HepG2 (cell line): ENCODE measurements around the gene CDCA5. TPM values are rescaled to one million over a fixed set of nuclear protein-coding genes. Genes with fewer than 3 reads are reported as not detected.

Experiments used
- ATRX ChIP-seq: sonication (generic); formaldehyde crosslinking; IDR thresholded peaks from 2 replicates; pipeline ENCODE4 v1.4.0; 2020; ENCODE audit warnings: missing genetic modification reagents, borderline replicate concordance
- CREB3 ChIP-seq: sonication (generic); formaldehyde crosslinking; IDR thresholded peaks from 2 replicates; pipeline ENCODE4 v1.5.0; 2020; ENCODE audit warnings: missing genetic modification reagents
- MLLT10 ChIP-seq: sonication (generic); formaldehyde crosslinking; IDR thresholded peaks from 2 replicates; pipeline ENCODE4 v1.4.0; 2020; ENCODE audit warnings: missing genetic modification reagents
- NFKBIZ ChIP-seq: IDR thresholded peaks from 2 replicates; pipeline ENCODE4 v1.6.1; 2018; ENCODE audit warnings: missing genetic modification reagents, missing compliant biosample characterization
- TBX3 ChIP-seq: fragments of 450-650 bp; IDR thresholded peaks from 2 replicates; pipeline ENCODE4 v1.6.1; 2017; ENCODE audit warnings: antibody characterized with exemption, mild to moderate bottlenecking, inconsistent platforms, borderline replicate concordance
- THRA ChIP-seq: sonication (generic); formaldehyde crosslinking; IDR thresholded peaks from 2 replicates; pipeline ENCODE4 v1.4.0; 2020; ENCODE audit warnings: missing genetic modification reagents, borderline replicate concordance
- ZNF3 ChIP-seq: IDR thresholded peaks from 2 replicates; pipeline ENCODE4 v1.7.0; 2017; ENCODE audit warnings: inconsistent platforms
- ZNF383 ChIP-seq: sonication (generic); formaldehyde crosslinking; IDR thresholded peaks from 2 replicates; pipeline ENCODE4 v1.4.0; 2020; ENCODE audit warnings: missing genetic modification reagents, mild to moderate bottlenecking, borderline replicate concordance
- ZNF572 ChIP-seq: sonication (generic); formaldehyde crosslinking; IDR thresholded peaks from 2 replicates; pipeline ENCODE4 v1.5.1; 2020; ENCODE audit warnings: mild to moderate bottlenecking, missing genetic modification reagents
- ZNF770 ChIP-seq: sonication (generic); formaldehyde crosslinking; IDR thresholded peaks from 2 replicates; pipeline ENCODE4 v1.5.0; 2020; ENCODE audit warnings: mild to moderate bottlenecking, missing genetic modification reagents
- ZSCAN25 ChIP-seq: sonication (generic); formaldehyde crosslinking; IDR thresholded peaks from 2 replicates; pipeline ENCODE4 v1.8.0; 2022; ENCODE audit warnings: mild to moderate bottlenecking, missing genetic modification reagents
- ZSCAN29 ChIP-seq: sonication (generic); formaldehyde crosslinking; conservative IDR thresholded peaks from 2 replicates; pipeline ENCODE4 v1.4.0; 2020; ENCODE audit warnings: mild to moderate bottlenecking, missing genetic modification reagents
- polyA plus RNA-seq, 8 experiments: library from polyadenylated mRNA; depleted of rRNA in 3 of 8; stranded (reverse) in 7 of 8; unstranded in 1 of 8; fragments of >200 nt; fragmentation: Illumina TruSeq in 4 of 8; extraction: Trizol in 4 of 8; gene quantifications; 2 replicates each; pipeline versions ENCODE4 v1.2.1 to v1.2.3, GENCODE V29; 2011 to 2016; ENCODE audit warnings: low read depth in 4 of 8, missing spikeins in 1 of 8, mixed read lengths in 1 of 8; ENCODE audit not compliant: insufficient read depth in 1 of 8
- total RNA-seq, 5 experiments: library from RNA; depleted of rRNA; stranded (reverse); fragments of >200 nt; fragmentation: Illumina TruSeq; extraction: Trizol; gene quantifications; 2 replicates each; pipeline ENCODE4 v1.2.3, GENCODE V29; 2016; ENCODE audit warnings: low read depth in 1 of 5
- TF ChIP-seq, protein P1 (sequence below): sonication (generic); formaldehyde crosslinking; IDR thresholded peaks from 2 replicates; pipeline ENCODE4 v1.8.0; 2022; ENCODE audit warnings: mild to moderate bottlenecking, missing genetic modification reagents, moderate library complexity
- TF ChIP-seq, protein P2 (sequence below): sonication (generic); formaldehyde crosslinking; IDR thresholded peaks from 2 replicates; pipeline ENCODE4 v1.5.0; 2020; ENCODE audit warnings: missing genetic modification reagents
- TF ChIP-seq, protein P3 (sequence below), 2 experiments: sonication (generic) in 1 of 2; formaldehyde crosslinking in 1 of 2; IDR thresholded peaks; 2 replicates each; pipeline versions ENCODE4 v1.4.0 to v1.6.1; 2018 to 2020; ENCODE audit warnings: missing genetic modification reagents in 2 of 2, borderline replicate concordance in 1 of 2, low read depth in 1 of 2, mild to moderate bottlenecking in 1 of 2, missing biosample characterization in 1 of 2
- TF ChIP-seq, protein P4 (sequence below): sonication (generic); formaldehyde crosslinking; IDR thresholded peaks from 2 replicates; pipeline ENCODE4 v1.8.1; 2022; ENCODE audit warnings: low read depth, mild to moderate bottlenecking, missing genetic modification reagents

CDCA5 gene
- total and polyA plus RNA-seq, 2 of the 13 experiments (the other 11 are each of a cell fraction or from before 2014, with no cell fraction given): 13.5 to 50.6 TPM

DNA sequence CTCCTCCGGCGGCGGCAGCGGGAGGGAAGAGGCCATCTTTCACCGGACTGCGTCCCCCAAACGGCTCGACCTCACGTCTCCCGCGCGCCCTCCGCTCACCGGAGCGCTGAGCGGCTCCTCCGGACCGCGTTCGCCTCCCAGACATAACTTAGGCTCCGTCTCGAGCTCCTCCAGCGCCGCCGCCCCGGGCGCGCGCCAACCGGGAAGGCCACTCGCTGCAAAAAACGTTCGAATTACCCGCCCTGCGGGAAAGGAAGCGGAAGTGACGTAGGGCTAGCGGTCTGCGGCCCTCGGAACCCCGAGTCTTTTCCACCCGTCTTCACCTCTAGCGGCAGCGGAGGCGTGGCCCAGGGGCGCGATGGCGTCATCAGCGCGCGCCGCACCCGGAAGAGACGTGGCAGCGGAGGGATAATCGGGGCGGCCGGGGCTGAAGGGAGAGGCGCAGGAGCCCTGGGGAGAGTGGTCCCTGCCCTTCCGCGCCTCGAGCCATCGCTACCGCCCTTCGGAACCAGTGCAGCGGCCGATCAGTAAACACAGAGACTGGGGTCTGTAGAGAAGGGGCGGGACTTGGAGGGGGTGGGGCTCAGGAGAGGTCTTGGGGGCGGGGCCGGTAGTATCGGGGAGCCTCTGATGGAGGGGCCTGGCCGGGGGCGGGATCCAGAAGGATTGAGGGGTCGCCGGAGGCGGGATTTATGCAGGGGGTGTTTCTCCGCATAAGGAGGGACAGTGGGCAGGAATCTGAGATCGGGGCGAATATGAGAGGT, at the start of gene CDCA5, which contains the start of gene ZFPL1 (continued):
- TF ChIP-seq MLLT10 (CRISPR knock-in tag): no peak
- no peak for TF ChIP-seq ZNF3 (CRISPR knock-in tag)
- TF ChIP-seq TBX3: no peak
- TF ChIP-seq, protein P1, sequence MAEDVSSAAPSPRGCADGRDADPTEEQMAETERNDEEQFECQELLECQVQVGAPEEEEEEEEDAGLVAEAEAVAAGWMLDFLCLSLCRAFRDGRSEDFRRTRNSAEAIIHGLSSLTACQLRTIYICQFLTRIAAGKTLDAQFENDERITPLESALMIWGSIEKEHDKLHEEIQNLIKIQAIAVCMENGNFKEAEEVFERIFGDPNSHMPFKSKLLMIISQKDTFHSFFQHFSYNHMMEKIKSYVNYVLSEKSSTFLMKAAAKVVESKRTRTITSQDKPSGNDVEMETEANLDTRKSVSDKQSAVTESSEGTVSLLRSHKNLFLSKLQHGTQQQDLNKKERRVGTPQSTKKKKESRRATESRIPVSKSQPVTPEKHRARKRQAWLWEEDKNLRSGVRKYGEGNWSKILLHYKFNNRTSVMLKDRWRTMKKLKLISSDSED: no peak
- TF ChIP-seq ZNF572 (CRISPR knock-in tag): no peak
- no peak for TF ChIP-seq ATRX
- no peak; the same call in 1 of the 2 replicates for TF ChIP-seq ZNF383 (CRISPR knock-in tag)
- TF ChIP-seq ZNF770 (CRISPR knock-in tag): no peak
- TF ChIP-seq NFKBIZ: 0 out of 2 replicates have a peak, but pooled peaks have one; percentile 48
- TF ChIP-seq, protein P2, sequence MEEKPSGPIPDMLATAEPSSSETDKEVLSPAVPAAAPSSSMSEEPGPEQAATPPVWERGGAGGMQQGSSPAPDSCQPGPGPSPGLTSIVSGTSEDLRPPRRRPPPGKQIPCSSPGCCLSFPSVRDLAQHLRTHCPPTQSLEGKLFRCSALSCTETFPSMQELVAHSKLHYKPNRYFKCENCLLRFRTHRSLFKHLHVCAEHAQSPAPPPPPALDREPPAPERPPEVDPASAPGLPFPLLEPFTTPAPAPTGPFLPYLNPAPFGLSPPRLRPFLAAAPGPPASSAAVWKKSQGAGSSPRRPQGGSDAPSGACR: no peak; the same call in 1 of the 2 replicates
- TF ChIP-seq, protein P3, sequence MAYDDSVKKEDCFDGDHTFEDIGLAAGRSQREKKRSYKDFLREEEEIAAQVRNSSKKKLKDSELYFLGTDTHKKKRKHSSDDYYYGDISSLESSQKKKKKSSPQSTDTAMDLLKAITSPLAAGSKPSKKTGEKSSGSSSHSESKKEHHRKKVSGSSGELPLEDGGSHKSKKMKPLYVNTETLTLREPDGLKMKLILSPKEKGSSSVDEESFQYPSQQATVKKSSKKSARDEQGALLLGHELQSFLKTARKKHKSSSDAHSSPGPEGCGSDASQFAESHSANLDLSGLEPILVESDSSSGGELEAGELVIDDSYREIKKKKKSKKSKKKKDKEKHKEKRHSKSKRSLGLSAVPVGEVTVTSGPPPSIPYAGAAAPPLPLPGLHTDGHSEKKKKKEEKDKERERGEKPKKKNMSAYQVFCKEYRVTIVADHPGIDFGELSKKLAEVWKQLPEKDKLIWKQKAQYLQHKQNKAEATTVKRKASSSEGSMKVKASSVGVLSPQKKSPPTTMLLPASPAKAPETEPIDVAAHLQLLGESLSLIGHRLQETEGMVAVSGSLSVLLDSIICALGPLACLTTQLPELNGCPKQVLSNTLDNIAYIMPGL (CRISPR knock-in tag; IDR thresholded peaks at IDR 0.05; ENCODE audit: borderline replicate concordance in 1 of 2, low read depth in 1 of 2): peak; percentile 42 to 87; a peak in 2 of 4 replicates
- no peak; the same call in 1 of the 2 replicates for TF ChIP-seq ZSCAN25 (CRISPR knock-in tag)
- TF ChIP-seq CREB3 (CRISPR knock-in tag): no peak
- TF ChIP-seq THRA (CRISPR knock-in tag): peak; percentile 60
- TF ChIP-seq ZSCAN29 (CRISPR knock-in tag): peak; percentile 50; the same call in 1 of the 2 replicates
- TF ChIP-seq, protein P4, sequence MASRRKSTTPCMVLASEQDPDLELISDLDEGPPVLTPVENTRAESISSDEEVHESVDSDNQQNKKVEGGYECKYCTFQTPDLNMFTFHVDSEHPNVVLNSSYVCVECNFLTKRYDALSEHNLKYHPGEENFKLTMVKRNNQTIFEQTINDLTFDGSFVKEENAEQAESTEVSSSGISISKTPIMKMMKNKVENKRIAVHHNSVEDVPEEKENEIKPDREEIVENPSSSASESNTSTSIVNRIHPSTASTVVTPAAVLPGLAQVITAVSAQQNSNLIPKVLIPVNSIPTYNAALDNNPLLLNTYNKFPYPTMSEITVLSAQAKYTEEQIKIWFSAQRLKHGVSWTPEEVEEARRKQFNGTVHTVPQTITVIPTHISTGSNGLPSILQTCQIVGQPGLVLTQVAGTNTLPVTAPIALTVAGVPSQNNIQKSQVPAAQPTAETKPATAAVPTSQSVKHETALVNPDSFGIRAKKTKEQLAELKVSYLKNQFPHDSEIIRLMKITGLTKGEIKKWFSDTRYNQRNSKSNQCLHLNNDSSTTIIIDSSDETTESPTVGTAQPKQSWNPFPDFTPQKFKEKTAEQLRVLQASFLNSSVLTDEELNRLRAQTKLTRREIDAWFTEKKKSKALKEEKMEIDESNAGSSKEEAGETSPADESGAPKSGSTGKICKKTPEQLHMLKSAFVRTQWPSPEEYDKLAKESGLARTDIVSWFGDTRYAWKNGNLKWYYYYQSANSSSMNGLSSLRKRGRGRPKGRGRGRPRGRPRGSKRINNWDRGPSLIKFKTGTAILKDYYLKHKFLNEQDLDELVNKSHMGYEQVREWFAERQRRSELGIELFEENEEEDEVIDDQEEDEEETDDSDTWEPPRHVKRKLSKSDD (CRISPR knock-in tag): peak; percentile 90
